ENCODE results near the gene MTAP.

MTAP gene

GRCh38 chr9:21967702-21968101 is 165.3 kb downstream of the MTAP start:
- FAIRE-seq, result no peak

GRCh38 chr9:21968331-21969010 is 166.0 kb downstream of the MTAP start:
- no peak for FAIRE-seq
- DNase-seq (ENCODE audit: insufficient read length, low spot score), result no peak

More at GRCh38 chr9:21967702-21968101, 165.3 kb downstream of the MTAP start:
- no peak for DNase-seq (ENCODE audit: insufficient read length, low spot score)

DNA sequence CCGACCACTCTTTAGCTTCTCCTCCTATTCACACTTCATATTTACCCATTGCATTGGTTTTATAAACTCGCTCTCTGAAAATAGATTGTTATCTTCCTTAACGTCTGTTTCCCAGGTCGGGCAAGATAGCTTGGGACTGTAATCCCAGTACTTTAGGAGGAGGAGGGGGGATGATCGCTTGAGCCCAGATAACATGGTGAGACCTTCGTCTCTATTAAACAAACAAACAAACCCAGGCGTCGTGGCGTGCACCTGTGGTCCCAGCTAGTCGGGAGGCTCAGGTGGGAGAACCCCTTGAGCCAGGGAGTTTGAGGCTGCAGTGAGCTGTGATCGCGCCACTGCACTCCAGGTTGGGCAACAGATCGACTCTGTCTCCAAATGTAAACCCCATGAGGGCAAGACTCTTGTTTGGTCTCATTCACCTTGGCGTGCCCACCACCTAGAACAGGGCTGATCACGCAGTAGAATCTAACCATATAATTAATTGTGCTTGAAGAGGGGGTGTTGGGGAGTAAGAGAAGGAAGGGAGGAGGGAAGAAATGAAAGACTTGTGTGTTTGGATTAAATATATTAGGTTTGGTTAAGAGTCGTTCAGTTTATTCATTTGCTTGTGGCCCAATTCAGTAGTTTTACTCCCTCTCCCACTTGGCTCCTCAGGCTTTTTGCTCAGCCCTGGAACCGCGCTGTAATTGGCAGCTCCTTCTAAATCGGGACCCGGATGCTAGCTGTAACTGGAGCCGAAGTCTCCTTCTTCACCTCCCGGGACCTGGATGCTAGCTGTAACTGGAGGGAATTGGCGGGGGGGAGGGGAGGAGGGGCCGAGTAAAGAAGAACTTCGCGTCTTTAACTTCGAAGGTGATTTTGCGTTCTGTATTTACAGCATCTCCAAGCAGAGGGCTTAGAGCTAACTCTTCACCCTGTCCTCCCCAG is 166.8 kb downstream of the MTAP start:
- DNase-seq (ENCODE audit: insufficient read length, low spot score) (no peak), FAIRE-seq (no peak)

GRCh38 chr9:21969951-21970799 is 167.7 kb downstream of the MTAP start:
- FAIRE-seq (no peak), DNase-seq (ENCODE audit: insufficient read length, low spot score) (no peak)

DNA sequence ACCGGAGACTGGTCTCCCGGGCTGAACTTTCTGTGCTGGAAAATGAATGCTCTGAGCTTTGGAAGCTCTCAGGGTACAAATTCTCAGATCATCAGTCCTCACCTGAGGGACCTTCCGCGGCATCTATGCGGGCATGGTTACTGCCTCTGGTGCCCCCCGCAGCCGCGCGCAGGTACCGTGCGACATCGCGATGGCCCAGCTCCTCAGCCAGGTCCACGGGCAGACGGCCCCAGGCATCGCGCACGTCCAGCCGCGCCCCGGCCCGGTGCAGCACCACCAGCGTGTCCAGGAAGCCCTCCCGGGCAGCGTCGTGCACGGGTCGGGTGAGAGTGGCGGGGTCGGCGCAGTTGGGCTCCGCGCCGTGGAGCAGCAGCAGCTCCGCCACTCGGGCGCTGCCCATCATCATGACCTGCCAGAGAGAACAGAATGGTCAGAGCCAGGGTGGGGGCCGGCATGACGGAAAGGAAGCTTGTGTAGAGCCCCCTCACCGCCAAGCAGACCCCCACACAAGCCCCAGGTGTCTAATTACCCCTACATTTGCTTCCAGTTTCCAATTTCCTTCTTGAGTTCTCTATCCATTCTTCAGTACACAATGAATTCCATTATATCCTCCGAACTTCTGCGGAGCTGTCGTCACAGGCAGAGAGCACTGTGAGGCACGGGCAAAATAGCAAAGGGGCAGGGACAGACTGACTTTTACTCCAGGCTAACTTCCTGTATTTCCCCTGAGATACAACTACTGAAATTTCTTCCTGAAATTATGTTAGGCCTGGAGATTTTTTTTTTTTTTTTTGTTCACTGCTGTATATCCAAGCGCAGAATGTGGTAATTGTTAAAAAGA is 168.6 kb downstream of the MTAP start:
- FAIRE-seq (no peak), DNase-seq (ENCODE audit: insufficient read length, low spot score) (no peak)

DNA sequence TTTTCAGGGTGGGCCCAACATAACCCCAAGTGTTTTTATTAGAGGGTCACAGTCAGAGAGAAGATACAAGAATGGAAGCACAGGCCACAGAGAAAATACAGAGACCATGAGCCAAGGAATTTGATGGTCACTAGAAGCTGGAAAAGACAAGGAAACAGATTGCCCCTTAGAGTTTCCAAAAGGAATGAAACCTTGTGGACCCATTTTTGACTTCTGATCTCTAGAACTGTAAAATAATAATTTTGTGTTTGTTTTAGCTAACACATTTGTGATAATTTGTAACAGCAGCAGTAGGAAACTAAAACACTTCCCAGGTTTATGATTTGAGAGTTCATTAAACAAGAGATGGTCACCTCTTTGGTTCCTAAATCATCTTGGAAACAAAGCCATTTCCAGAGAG is 169.9 kb downstream of the MTAP start:
- FAIRE-seq (no peak), DNase-seq (ENCODE audit: insufficient read length, low spot score) (no peak)

DNA sequence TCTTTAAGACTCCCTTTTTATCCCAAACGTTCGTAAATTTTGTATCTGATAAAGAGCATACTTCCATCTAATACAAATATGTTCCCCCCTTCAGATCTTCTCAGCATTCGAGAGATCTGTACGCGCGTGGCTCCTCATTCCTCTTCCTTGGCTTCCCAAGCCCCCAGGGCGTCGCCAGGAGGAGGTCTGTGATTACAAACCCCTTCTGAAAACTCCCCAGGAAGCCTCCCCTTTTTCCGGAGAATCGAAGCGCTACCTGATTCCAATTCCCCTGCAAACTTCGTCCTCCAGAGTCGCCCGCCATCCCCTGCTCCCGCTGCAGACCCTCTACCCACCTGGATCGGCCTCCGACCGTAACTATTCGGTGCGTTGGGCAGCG is 171.9 kb downstream of the MTAP start:
- FAIRE-seq (no peak), DNase-seq (ENCODE audit: insufficient read length, low spot score) (no peak)

GRCh38 chr9:21974722-21975409 is 172.4 kb downstream of the MTAP start:
- FAIRE-seq (no peak), DNase-seq (ENCODE audit: insufficient read length, low spot score) (peak; percentile 67)

DNA sequence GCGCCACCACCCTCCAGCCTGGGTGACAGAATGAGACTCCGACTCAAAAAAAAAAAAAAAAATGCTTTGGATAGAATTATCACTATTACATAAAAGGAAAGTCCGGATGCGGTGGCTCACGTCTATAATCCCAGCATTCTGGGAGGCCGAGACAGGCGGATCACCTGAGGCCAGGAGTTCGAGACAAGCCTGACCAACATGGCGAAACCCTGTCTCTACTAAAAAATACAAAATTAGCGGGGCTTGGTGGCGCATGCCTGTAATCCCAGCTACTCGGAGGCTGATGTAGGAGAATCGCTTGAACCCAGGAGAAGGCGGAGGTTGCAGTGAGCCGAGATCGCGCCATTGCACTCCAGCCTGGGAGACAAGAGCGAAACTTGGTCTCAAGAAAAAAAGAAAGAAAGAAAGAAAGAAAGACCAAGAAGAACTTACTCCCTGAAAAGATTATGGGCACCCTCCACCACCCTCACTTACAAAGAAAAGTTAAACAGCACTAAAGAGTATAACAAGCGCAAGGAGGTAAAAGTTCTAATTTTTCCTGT is 174.0 kb downstream of the MTAP start:
- no peak for DNase-seq (ENCODE audit: insufficient read length, low spot score)
- no peak for FAIRE-seq

- no peak for FAIRE-seq
Measured at GRCh38 chr9:21982391-21982790, 180.0 kb downstream of the MTAP start.

GRCh38 chr9:21982861-21983560 is 180.6 kb downstream of the MTAP start:
- FAIRE-seq (no peak), DNase-seq (ENCODE audit: insufficient read length, low spot score) (no peak)

More at GRCh38 chr9:21982391-21982790, 180.0 kb downstream of the MTAP start:
- no peak for DNase-seq (ENCODE audit: insufficient read length, low spot score)

DNA sequence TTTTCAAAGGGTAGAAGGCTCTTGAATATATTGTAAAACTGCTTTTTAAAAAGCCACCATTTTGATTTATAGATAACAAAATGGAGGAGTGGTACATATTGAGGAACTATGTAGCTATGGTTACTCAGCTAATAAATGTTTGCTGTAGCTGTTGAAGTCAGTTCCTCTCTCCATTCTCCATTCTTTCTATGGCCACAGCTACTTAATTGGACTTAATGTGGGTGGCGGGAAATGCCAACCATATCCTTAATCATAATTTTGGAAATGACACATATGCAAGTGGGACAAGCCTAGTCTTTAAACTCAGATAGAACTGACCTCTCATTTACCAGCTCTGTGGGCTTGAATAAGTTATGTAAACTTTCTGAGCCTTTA is 181.1 kb downstream of the MTAP start:
- no peak for FAIRE-seq
- DNase-seq (ENCODE audit: insufficient read length, low spot score), result no peak

- DNase-seq (ENCODE audit: insufficient read length, low spot score) (no peak), FAIRE-seq (no peak)
Measured at GRCh38 chr9:21984101-21984500, 181.7 kb downstream of the MTAP start.

- FAIRE-seq (no peak), DNase-seq (ENCODE audit: insufficient read length, low spot score) (no peak)
Measured at GRCh38 chr9:21985964-21986667, 183.7 kb downstream of the MTAP start.
